Measurements from ENCODE around the gene SMPDL3A. TPM values are rescaled to one million over a fixed set of nuclear protein-coding genes. Genes with fewer than 3 reads are reported as not detected.

The SMPDL3A gene
- total RNA-seq, 1 donor from 2014 or later = 44.7 TPM

GRCh38 chr6:122783401-122783800, 5.7 kb upstream of the SMPDL3A start:
- TF ChIP-seq, protein P1, sequence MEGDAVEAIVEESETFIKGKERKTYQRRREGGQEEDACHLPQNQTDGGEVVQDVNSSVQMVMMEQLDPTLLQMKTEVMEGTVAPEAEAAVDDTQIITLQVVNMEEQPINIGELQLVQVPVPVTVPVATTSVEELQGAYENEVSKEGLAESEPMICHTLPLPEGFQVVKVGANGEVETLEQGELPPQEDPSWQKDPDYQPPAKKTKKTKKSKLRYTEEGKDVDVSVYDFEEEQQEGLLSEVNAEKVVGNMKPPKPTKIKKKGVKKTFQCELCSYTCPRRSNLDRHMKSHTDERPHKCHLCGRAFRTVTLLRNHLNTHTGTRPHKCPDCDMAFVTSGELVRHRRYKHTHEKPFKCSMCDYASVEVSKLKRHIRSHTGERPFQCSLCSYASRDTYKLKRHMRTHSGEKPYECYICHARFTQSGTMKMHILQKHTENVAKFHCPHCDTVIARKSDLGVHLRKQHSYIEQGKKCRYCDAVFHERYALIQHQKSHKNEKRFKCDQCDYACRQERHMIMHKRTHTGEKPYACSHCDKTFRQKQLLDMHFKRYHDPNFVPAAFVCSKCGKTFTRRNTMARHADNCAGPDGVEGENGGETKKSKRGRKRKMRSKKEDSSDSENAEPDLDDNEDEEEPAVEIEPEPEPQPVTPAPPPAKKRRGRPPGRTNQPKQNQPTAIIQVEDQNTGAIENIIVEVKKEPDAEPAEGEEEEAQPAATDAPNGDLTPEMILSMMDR (IDR thresholded peaks at IDR 0.05) = no peak
- no peak for TF ChIP-seq POLR2AphosphoS5 (IDR thresholded peaks at IDR 0.05; ENCODE audit: insufficient read depth in 1 of 2, low read depth in 1 of 2)
- TF ChIP-seq POLR2A (IDR thresholded peaks at IDR 0.05) = no peak
- no peaks in the 10 kb centered on the region for H3K27me3 ChIP-seq

GRCh38 chr6:122785891-122786290, 3.2 kb upstream of the SMPDL3A start:
- peaks cover 25% of the 10 kb centered on the region for H3K4me1 ChIP-seq
- intact Hi-C loops (cut with DNase I) = no loop called here
- DNase-seq (ENCODE audit: extremely low spot score in 2 of 2) = no peak
- no peaks in the 10 kb centered on the region for H3K27me3 ChIP-seq
- no peak overlapping the region for H3K27ac ChIP-seq
- H3K36me3 ChIP-seq = no peaks in the 10 kb centered on the region
- no peak for TF ChIP-seq POLR2AphosphoS5 (IDR thresholded peaks at IDR 0.05; ENCODE audit: insufficient read depth in 1 of 2, low read depth in 1 of 2)
- TF ChIP-seq, protein P1 (IDR thresholded peaks at IDR 0.05) = no peak
- no peak for TF ChIP-seq POLR2A (IDR thresholded peaks at IDR 0.05)
- no peaks in the 10 kb centered on the region for H3K9me3 ChIP-seq
- no peak overlapping the region for H3K4me3 ChIP-seq

More at GRCh38 chr6:122783401-122783800, 5.7 kb upstream of the SMPDL3A start:
- Histone ChIP-seq H3K27ac (no peak overlapping the region), H3K4me3 (no peak overlapping the region), H3K9me3 (no peaks in the 10 kb centered on the region), H3K4me1 (peaks cover 8% of the 10 kb centered on the region), H3K36me3 (no peaks in the 10 kb centered on the region)
- intact Hi-C loops (cut with DNase I) = no loop called here
- no peak for DNase-seq (ENCODE audit: extremely low spot score in 2 of 2)

DNA sequence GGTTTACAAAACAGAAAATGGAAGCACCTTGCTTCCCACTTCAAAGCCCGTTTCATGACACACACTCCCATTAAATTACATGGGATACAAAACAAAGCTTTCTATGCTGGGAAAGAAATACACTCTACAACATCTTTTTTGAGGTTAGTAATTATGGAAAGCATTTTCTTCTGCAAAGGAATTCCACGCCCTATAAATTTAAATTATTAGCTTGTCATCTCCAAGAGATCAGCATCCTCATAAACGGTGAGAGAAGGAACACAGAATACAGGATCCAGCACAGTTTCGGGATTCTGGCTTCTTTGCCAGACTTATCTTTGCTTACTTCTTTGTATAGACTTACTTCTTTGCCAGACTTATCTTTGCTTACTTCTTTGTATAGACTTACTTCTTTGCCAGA, 1.3 kb upstream of the SMPDL3A start:
- no peaks in the 10 kb centered on the region for H3K36me3 ChIP-seq
- H3K4me1 ChIP-seq = peaks cover 39% of the 10 kb centered on the region
- H3K4me3 ChIP-seq = no peak overlapping the region
- no peaks in the 10 kb centered on the region for H3K9me3 ChIP-seq
- TF ChIP-seq, protein P1 (IDR thresholded peaks at IDR 0.05) = no peak
- TF ChIP-seq POLR2A (IDR thresholded peaks at IDR 0.05) (no peak), POLR2AphosphoS5 (IDR thresholded peaks at IDR 0.05; ENCODE audit: insufficient read depth in 1 of 2, low read depth in 1 of 2) (no peak)
- intact Hi-C loops (cut with DNase I) = no loop called here
- H3K27ac ChIP-seq = no peak overlapping the region
- DNase-seq (ENCODE audit: extremely low spot score in 2 of 2) = no peak
- H3K27me3 ChIP-seq = no peaks in the 10 kb centered on the region

- Histone ChIP-seq H3K27ac (peak overlapping the region; percentile 96), H3K4me3 (peak overlapping the region; percentile 70 to 78)
These were observed 850 bp upstream of the SMPDL3A start for GRCh38 chr6:122788208-122788607.

DNA sequence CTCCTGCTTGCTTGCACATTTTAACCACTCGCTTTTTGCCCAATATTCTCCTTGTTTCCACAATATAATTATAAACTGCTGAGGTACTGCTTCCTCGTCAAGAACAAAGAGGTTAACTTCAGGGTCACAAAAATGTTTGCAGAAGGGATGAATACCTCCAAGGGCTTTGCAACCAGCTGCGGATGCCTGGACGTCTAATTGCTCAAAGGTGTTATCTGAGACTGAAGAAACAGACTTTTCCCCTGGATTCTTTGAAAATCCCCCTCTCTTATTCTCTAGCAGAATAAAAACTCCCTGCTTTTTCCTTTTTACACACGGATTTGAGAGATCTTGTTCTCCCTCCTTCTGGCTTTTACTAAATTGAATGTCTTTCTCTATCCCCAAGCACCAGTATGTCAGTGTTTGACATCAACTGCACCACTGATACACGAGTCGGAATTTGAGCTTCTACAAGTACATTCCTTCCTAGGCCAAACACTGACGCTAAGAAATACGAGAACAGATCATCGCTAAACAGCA, 336 bp upstream of the SMPDL3A start:
- H3K4me1 ChIP-seq = peaks cover 39% of the 10 kb centered on the region
- no peak for DNase-seq (ENCODE audit: extremely low spot score in 2 of 2)
- H3K9me3 ChIP-seq = no peaks in the 10 kb centered on the region
- no peaks in the 10 kb centered on the region for H3K36me3 ChIP-seq
- intact Hi-C loops (cut with DNase I) = no loop called here
- H3K4me3 ChIP-seq = peak overlapping the region; percentile 70 to 78
- H3K27me3 ChIP-seq = no peaks in the 10 kb centered on the region
- peak overlapping the region; percentile 96 for H3K27ac ChIP-seq
- TF ChIP-seq POLR2AphosphoS5 (IDR thresholded peaks at IDR 0.05; ENCODE audit: insufficient read depth in 1 of 2, low read depth in 1 of 2) (peak in 1 of 2 donors; percentile 34), POLR2A (IDR thresholded peaks at IDR 0.05) (no peak)
- TF ChIP-seq, protein P1 (IDR thresholded peaks at IDR 0.05) = no peak

More at GRCh38 chr6:122788208-122788607, 850 bp upstream of the SMPDL3A start:
- Histone ChIP-seq H3K9me3 (no peaks in the 10 kb centered on the region), H3K27me3 (no peaks in the 10 kb centered on the region), H3K4me1 (peaks cover 39% of the 10 kb centered on the region), H3K36me3 (no peaks in the 10 kb centered on the region)
- no peak for DNase-seq (ENCODE audit: extremely low spot score in 2 of 2)
- TF ChIP-seq, protein P1 (IDR thresholded peaks at IDR 0.05) = no peak
- no peak for TF ChIP-seq POLR2A (IDR thresholded peaks at IDR 0.05)
- TF ChIP-seq POLR2AphosphoS5 (IDR thresholded peaks at IDR 0.05; ENCODE audit: insufficient read depth in 1 of 2, low read depth in 1 of 2) = no peak
- intact Hi-C loops (cut with DNase I) = no loop called here
